ENCODE data around the gene ANKMY1.
A peak's percentile ranks its signal among the peaks of the same experiment; 100 is the strongest.
"Not testable (repeated sequence)": the region's sequence is repeated elsewhere in the genome, so short reads cannot be mapped to it uniquely, and the experiment has no call there.

The ANKMY1 gene

GRCh38 chr2:240507060-240507777 lies 50.6 kb downstream of the ANKMY1 start:
- DNase-seq (ENCODE audit: low spot score) (no peak), FAIRE-seq (no peak)

GRCh38 chr2:240506406-240507059 lies 51.3 kb downstream of the ANKMY1 start:
- FAIRE-seq = no peak

GRCh38 chr2:240505910-240506309 lies 51.9 kb downstream of the ANKMY1 start:
- DNase-seq (ENCODE audit: low spot score) = no peak
- FAIRE-seq = no peak

More at GRCh38 chr2:240506406-240507059, 51.3 kb downstream of the ANKMY1 start:
- no peak for DNase-seq (ENCODE audit: low spot score)

DNA sequence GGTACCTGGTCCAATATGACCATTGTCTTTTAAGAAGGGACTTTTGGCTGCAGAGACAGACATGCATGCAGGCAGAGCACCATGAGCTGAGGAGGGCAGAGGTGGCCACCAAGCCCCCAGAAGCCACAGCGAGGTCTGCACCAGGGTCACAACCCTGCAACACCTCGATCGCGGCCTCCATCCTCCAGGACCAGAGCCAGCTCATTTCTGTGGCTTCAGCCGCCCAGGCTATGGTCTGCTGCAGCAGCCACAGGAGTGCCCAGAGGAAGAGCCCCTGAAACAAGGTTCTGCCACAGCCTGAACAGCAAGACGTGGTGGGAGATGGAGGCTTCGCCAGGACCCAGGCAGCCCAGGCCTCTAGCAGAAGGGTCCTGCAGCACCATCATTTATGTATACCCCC lies 53.9 kb downstream of the ANKMY1 start:
- FAIRE-seq (no peak), DNase-seq (ENCODE audit: low spot score) (no peak)

DNA sequence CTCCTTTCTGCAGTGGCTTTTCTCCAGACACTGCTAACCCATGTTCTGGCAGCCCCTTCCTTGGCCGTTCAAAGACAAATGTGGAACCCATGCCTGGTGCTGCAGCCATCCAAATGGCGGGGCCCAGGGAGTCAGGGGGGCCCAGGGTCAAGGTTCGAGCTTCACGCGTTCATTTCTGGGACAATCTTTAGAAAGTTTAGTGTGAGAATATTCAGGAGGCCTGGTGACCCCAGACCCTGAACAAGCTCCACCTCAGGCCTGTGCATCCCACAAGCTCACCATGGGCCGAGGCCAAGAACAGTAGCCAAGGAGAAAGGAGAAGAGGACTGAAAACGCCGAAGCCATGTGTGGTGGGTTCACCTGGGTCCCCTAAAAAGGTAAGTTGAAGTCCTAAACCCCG lies 54.4 kb downstream of the ANKMY1 start:
- FAIRE-seq (no peak), DNase-seq (ENCODE audit: low spot score) (no peak)

DNA sequence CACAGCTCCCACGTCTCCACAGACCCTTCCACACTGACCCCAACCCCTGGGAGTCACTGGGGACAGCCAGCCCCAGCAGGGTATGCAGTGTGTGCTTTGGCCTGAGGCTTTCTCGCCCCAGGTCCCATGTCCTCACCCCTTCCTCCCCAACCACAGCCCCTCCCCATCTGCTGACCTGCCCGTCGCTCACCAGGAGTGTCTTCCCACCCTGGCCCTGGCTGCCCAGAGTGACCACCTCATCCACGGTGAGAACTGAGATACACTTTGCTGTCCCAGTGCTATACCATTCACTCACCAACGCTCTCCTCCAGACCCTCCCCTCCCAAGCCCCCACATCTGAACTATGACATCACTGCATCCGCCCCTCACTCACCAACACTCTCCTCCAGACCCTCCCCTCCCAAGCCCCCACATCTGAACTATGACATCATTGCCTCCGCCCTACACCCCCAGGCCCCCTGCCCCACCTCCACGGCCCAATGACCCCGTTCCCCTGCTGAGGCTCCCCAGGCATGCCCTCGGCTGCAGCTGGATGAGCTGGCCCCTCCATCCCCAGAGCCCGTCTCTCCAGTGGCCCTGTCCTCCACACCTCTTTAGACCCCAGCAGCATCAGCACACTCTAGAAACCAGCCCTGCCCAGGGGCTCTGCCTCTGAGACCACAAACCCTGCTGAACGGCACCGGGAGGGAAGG lies 55.2 kb downstream of the ANKMY1 start:
- FAIRE-seq (no peak), DNase-seq (ENCODE audit: low spot score) (no peak)

GRCh38 chr2:240502059-240502429 lies 55.7 kb downstream of the ANKMY1 start:
- FAIRE-seq = no peak
- DNase-seq (ENCODE audit: low spot score) = no peak

- FAIRE-seq (no peak), DNase-seq (ENCODE audit: low spot score) (no peak)
Measured at GRCh38 chr2:240501531-240501991, 56.2 kb downstream of the ANKMY1 start.

DNA sequence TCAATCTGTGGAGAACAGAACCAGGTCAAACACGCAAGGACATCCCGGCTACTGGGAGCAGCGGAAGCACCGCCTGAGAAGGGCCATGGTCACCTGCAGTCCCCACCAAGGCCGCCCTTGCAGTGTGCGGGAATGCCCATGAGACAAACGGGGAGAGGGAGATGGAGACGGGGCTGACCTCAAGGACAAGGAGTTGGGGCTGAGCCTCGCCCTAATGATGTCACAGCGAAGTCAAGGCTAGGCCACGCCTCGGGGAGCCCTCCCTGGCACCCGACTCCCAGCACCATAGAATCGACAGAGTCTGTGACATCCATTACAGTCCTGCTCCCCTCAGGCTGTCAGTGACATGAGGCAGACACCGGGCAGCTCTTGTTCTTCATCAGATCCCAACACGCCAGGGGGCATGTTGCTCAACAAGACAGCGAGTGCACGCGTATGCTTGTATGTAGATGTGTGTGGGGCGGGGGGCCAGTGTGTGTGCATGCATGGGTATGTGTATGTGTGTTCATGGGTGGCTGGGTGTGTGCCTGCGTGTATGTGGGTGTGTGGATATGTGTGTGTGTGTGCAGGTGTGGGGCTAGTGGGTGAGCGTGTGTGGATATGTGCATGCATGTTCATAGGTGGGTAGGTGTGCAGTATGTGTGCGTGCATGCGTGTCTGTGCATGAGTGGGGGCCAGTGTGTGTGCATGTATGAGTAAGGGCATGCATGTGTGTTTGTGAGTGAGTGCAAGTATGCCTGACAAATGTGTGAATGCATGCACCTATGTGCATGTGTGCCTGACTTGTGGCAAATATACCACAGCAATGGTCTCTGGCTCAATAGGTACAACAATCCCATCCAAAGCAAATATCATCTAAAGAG lies 57.0 kb downstream of the ANKMY1 start:
- DNase-seq (ENCODE audit: low spot score) (no peak), FAIRE-seq (no peak)

DNA sequence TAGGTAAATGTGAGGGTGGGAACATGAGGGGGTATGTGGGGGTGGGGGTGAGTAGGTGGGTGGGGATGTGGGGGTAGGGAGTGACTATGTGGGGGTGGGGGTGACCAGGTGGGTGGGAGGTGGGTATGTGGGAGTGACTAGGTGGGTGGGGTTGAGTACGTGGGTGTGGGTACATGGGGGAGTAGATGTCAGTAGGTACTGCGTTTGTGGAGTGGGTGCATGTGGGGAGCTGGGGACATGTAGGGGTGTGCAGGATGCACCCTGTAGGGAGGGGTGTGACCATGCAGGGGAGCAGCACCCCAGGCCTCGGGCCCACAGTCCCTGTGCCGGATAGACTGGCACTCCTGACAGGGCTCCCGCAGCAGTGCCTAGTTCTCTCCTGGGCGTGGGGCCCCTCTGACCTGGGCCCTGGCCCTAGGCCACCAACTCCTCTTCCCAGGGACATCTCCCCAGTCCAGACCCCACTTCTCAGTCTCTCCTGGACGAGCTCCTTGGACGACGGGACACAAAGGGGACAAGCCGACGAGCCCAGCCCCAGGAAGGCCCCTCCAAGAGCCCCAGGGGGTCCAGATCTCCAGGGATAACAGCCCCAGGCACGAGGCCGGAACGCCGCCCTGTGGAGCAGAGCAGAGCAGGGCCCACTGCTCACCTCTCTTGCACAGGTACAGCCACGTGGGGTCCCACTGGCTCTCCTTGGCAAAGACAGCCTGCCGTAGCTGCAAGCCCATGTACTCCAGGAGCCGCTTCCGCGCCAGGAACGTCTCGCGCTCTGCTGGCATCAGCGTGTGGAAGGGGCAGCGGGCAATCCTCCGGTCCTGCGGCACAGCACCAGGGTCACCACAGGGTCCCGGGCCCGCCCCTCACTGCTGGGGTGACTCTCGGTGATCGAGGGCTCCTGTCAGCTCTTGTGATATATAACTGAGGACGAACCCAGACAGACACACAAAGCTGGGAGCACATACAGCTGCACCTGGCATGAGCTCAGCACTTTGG lies 58.2 kb downstream of the ANKMY1 start:
- FAIRE-seq (no peak), DNase-seq (ENCODE audit: low spot score) (no peak)

DNA sequence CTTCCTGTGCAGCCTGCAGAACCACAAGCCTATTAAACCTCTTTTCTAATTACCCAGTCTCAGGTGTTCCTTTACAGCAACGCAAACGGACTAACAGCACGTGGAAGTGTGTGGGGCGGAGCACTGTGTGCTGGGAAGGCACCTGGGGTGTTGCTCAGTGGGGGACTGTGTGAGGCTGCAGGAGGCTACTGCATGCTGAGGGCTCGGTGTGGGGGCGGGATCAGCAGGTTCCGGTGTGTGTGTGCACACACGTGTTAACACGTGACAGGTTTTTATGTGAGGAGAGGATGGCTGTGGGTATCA lies 58.9 kb downstream of the ANKMY1 start:
- DNase-seq (ENCODE audit: low spot score) = no peak

DNA sequence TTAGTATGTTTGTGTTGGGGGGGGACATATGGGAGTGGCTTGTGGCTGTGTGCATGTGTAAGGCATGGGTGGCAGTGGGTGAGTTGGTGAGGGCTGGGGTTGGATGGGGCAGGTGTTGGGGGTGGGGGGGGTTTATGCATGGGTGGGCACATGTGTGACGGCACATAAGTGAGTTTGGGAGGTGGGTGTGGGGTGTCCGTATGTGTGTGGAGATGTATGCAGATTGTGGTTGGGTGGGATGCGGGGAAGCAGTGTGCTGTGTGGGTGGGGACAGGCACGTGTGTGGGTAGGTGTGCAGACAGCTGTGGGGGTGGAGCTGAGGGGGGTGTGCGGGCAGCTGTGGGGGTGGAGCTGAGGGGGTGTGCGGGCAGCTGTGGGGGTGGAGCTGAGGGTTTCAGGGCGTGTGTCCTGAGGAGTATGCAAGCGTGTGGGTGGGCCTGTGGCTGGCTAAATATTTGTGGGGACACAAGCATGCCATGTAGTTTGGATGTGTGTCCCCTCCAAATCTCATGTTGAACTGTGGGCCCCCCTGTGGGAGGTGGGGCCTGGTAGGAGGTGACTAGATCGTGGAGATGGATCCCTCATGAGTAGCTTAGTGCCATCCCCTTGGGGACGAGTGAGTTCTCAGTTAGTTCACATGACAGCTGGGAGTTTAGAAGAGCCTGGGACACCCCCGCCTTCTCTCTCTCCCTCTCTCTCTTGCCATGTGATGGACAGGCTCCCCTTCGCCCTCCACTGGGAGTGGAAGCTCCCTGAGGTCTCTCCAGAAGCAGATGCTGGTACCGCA lies 59.4 kb downstream of the ANKMY1 start:
- no peak for DNase-seq (ENCODE audit: low spot score)
- no peak for FAIRE-seq

More for the DNA sequence above, 58.9 kb downstream of the ANKMY1 start:
- no peak for FAIRE-seq

GRCh38 chr2:240497082-240497481 lies 60.7 kb downstream of the ANKMY1 start:
- DNase-seq (ENCODE audit: low spot score) (peak; percentile 36), FAIRE-seq (peak; percentile 20)

- FAIRE-seq; DNase-seq (ENCODE audit: low spot score): not testable (repeated sequence)
Measured at GRCh38 chr2:240494942-240495341, 62.8 kb downstream of the ANKMY1 start.

DNA sequence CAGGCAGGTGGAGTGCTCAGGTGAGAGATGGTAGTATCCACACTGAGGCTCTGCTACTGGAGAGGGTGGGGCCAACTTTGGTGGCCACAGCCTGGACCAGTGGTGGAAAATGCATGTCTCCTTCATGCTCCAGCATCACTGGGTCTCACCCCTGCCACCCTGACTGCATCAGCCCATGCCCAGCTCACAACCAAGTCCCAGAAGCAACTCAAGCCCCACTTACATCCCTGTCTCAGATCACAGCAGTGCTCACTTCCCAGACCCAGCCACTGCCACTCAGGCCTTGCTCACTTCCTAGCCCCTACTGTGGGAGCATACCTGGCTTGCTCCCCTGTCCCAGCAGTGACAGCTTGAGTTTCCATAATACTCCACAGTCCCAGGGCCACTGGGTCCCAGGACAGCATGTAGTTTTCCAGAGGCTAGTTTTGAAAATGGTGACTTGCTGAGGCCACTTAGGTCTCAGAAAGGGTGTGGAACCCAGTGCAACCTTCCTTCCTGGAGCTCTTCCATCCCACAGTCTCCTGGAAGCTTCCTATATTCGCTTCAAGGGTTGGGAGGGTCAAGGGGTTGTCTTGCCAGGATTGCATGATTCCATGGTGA lies 63.5 kb downstream of the ANKMY1 start:
- DNase-seq (ENCODE audit: low spot score) (no peak), FAIRE-seq (no peak)

DNA sequence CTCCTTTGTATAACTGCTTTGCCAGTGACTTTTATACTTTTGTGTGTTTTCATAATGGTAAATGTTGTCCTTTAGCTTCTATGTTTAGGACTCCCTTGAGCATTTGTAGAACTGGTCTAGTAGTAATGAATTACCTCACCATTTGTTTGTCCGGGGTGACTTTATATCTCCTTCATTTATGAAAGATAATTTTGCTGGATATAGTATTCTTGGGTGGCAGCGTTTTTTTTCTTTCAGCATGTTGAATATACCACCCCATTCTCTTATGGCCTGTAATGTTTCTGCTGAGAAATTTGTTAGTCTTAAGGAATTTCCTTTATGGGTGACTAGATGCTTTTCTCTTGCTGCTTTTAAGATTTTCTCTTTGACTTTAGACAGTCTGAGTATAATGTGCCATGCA lies 66.3 kb downstream of the ANKMY1 start:
- FAIRE-seq (no peak), DNase-seq (ENCODE audit: low spot score) (no peak)

DNA sequence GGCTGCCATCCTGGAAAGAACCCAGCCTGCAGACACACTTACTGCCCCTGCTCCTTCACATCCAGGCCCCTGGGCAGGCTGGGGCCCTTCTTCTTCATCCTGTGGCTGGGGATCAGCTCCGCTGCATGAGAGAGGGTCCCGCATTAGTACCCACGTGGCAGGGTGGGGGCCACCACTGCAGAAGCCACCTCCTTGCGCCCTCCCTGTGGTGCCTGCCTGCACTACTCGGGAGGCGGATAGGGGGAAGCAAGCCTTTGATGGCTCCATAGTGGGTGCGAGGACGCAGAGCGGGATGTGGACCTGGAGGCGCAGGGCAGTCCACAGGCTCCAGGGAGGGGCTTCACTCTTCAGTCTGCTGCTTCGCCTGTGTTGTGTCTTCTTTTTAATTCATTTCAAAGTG lies 75.6 kb downstream of the ANKMY1 start:
- no peak for DNase-seq (ENCODE audit: low spot score)
- FAIRE-seq = no peak

GRCh38 chr2:240481720-240482119 lies 76.1 kb downstream of the ANKMY1 start:
- FAIRE-seq (no peak), DNase-seq (ENCODE audit: low spot score) (no peak)

All from urothelium cell line (cell line).